Fibroblast of skin of left biceps (primary cell): ENCODE results near the gene MYO1B.

Experiments
- DNase-seq, 2 experiments: peaks; one replicate each; pipeline ENCODE4 v3.0.0-alpha.2; 2013; ENCODE audit warnings: low read depth in 2 of 2

The MYO1B gene

GRCh38 chr2:191226196-191226595 lies 19.0 kb upstream of the MYO1B start:
- no peak for DNase-seq

DNA sequence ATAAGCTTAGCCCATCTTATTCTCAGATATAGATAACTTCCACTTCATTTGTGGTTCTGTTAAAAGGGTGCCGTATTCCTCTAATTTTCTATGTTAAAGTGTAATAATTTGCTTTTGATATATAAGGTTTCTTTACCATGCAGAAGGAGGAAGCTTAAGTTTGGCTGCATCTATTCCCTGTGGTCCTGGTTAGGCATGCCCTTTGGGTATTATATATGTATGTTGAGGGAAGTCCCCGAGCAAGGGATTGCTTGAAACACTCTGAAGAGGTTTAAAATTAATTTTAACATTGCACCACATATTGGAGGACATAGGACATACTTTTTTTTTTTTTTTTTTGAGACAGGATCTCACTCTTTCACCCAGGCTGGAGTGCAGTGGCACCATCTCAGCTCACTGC lies 16.9 kb upstream of the MYO1B start:
- DNase-seq, result no peak

DNA sequence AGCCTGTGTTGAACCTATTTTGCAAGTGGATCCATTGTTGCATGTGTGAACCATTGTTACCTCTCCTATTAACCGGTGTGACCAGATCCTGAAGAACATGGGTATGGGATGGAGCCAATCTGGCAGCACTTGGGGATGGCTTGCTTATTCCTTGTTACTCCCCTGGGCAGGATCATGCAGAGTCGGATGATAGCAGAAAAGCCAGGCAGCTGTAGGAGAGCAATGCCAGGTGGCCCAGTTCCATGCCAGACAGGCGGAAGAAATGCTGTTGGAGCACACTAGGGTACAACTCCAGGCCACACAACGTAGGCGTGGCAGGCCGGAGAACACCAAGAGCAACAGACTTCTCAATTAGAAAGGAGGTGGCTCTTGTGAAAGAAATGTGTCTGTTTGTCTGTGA lies 16.3 kb upstream of the MYO1B start:
- DNase-seq, result no peak

GRCh38 chr2:191230174-191230573 lies 15.0 kb upstream of the MYO1B start:
- DNase-seq, result peak; percentile 93 to 95

- DNase-seq, result peak; percentile 60 to 70
These were observed 13.2 kb upstream of the MYO1B start for GRCh38 chr2:191231995-191232394.

- DNase-seq, result no peak
These were observed 11.7 kb upstream of the MYO1B start for GRCh38 chr2:191233533-191233932.

DNA sequence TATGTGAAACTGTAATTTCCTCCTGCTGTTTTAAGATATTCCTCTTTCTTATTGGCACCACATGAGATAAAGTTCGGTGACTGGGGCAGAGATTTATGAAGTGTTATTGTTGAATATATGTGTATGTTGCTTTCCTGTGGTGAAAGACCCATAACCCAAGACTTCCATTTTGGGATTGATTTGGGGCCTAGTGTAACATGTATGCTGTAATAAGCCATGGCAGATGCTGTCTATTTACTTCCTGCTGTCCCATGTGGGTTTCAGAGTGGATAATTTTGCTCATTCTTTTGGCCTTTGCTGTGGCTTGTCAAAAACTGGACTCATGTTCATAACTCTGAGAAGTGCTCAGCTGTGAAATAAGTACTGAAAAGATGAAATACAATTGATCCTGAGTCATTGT lies 10.8 kb upstream of the MYO1B start:
- peak; percentile 91 to 94 for DNase-seq

- no peak for DNase-seq
These were observed 4.3 kb upstream of the MYO1B start for GRCh38 chr2:191240871-191241270.

DNA sequence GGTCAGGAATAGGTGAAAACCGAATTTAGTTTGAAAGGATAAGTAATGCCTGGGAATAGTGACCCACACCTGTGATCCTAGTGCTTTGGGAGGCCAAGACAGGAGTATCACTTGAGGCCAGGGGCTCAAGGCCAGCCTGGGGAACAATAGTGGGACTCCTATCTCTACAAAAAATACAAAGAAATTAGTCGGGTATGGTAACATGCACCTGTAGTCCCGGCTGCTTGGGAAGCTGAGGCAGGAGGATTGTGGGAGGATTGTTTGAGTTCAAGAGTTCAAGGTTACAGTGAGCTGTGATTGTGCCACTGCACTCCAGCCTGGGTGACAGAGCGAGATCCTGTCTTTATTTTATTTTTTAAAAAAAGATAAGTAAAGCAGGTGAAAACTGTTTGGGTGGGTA lies 3.8 kb upstream of the MYO1B start:
- no peak for DNase-seq

GRCh38 chr2:191243154-191243553 lies 2.0 kb upstream of the MYO1B start:
- no peak for DNase-seq

GRCh38 chr2:191244350-191244749 lies 854 bp upstream of the MYO1B start:
- no peak for DNase-seq

GRCh38 chr2:191245869-191246531 lies 796 bp downstream of the MYO1B start:
- DNase-seq, result peak in 1 of 2 experiments; percentile 49

DNA sequence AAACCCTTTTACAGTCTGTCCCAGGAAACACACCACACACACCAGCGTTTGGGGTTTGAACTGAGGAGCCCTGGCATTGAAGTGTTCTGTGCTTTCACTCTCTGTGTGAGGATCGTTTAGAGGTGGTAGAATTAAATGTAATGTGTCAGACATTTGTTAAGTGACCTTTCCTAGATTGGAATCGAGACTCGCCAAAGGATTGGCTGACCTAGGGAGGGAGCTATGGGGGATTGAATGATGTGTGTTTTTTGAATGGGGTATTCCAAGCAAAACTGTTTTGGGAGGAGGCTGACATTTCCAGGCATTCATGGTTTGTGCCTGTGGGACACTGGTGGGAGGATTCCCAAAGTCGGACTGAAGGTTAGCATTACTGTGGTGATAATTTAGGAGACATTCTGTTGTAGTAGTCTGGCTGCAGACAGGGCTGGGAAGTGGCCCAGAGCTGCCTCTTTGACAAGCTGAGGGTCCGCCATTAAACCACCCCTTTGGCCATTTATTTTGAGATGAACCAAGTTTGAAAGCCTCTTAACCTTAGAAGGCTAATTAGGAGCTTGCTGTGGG lies 1.7 kb downstream of the MYO1B start:
- no peak for DNase-seq

GRCh38 chr2:191247381-191248057 lies 2.3 kb downstream of the MYO1B start:
- peak; percentile 65 to 76 for DNase-seq

GRCh38 chr2:191249156-191249813 lies 4.1 kb downstream of the MYO1B start:
- DNase-seq, result no peak

DNA sequence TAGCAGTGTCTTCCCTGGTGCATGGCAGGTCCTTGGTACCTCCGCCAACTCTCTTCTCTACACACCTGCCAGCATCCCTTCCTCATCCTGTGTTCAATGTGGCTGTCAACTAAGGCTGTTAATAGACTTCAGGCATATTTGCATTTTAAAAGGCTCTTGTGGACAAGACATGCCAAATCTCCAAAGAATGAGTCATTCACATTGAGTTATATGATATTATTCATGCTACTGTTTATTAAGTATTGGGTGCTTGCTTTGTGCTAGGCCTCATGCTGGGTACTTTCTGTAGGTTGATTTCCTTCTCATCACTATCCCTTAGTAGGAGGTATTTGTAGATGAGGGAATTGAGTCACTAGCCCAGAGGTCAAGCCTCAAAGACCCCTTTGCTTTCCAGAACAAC lies 5.2 kb downstream of the MYO1B start:
- DNase-seq, result no peak

- no peak for DNase-seq
These were observed 5.8 kb downstream of the MYO1B start for GRCh38 chr2:191250986-191251385.

DNA sequence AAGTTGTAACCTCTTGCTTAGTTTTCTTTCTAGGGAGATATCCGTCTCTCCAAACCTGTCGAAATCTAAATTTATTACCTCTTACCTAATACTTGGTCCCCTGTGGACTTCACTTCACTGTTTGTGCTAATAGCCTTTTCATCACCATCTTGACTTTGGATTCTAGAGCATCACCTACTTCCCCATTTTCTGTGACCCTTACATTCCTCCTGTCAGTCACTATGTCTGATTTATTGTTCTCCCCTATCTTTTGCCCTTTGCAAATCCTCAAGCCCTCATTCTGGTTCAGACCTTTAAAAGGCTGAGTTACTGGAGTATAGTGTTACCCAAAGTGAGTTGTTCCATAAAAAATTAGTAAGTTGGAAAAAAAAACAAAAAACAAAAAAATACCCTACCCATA lies 7.5 kb downstream of the MYO1B start:
- no peak for DNase-seq

GRCh38 chr2:191253476-191253875 lies 8.3 kb downstream of the MYO1B start:
- DNase-seq, result no peak

DNA sequence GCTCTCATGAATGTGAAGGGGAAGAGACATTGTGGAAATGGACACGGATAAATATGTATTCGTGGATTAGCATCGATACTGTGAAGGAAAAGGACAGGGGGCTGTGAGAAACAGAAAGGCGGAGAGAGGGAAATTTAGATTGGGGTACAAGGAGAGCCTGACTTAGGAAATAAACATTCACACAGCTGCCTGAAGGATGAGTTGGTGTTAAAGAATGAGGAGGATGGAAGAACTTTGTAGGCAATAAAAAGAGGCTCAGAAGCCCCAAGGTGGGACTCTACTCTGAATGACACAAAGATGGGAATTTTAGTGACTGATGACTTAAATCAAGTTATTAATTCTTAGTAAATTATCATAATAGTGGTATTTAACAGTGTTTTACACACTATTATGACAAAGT lies 10.1 kb downstream of the MYO1B start:
- DNase-seq, result no peak

GRCh38 chr2:191255756-191256312 lies 10.6 kb downstream of the MYO1B start:
- DNase-seq, result no peak

DNA sequence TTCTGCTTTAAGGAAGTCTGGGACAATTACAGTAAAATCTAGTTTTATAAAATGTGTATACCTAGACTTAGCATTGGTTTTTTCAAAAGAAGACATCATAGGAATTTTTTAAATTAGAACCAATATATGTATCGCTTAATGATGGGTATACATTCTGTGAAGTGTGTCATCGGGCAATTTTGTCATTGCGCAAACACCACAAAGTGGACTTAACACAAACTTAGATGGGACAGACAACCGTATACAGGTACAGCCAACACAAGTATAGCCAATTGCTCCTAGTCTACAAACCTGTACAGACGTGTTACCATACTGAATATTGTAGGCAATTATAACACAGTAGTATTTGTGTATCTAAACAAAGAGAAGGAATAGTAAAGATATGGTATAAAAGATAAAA lies 12.7 kb downstream of the MYO1B start:
- no peak for DNase-seq

GRCh38 chr2:191258996-191259395 lies 13.8 kb downstream of the MYO1B start:
- no peak for DNase-seq
